IPS-20b (cell line): Measurements from ENCODE around the gene RASSF5.
"Not testable (repeated sequence)": the region's sequence is repeated elsewhere in the genome, so short reads cannot be mapped to it uniquely, and the experiment has no call there.

ENCODE experiments used
- H3K27ac ChIP-seq: one replicate; pipeline ENCODE4 v1.5.1; 2013; ENCODE audit warnings: low read length
- H3K27me3 ChIP-seq: 2 replicates; pipeline ENCODE4 v1.6.1; 2013; ENCODE audit warnings: mild to moderate bottlenecking, low read length, inconsistent platforms; ENCODE audit not compliant: insufficient read depth
- H3K36me3 ChIP-seq: 2 replicates; pipeline ENCODE4 v1.6.1; 2013; ENCODE audit warnings: low read depth, mild to moderate bottlenecking, inconsistent platforms, low read length, moderate library complexity; ENCODE audit not compliant: insufficient read depth
- H3K4me1 ChIP-seq: 2 replicates; pipeline ENCODE4 v1.6.1; 2013; ENCODE audit warnings: mild to moderate bottlenecking, control low read depth, inconsistent platforms, low read length, moderate library complexity; ENCODE audit not compliant: insufficient read depth
- H3K4me3 ChIP-seq: 2 replicates; pipeline ENCODE4 v1.5.1; 2013; ENCODE audit warnings: mild to moderate bottlenecking, low read length, inconsistent platforms
- H3K9ac ChIP-seq: 2 replicates; pipeline ENCODE4 v1.6.1; 2013; ENCODE audit warnings: low read depth, mild to moderate bottlenecking, inconsistent platforms, low read length, moderate library complexity
- H3K9me3 ChIP-seq: 2 replicates; pipeline ENCODE4 v1.6.1; 2013; ENCODE audit warnings: mild to moderate bottlenecking, low read depth, low read length, inconsistent platforms; ENCODE audit not compliant: insufficient read depth

The RASSF5 gene

GRCh38 chr1:206477581-206478380 lies 29.6 kb upstream of the RASSF5 start:
- peaks cover 14% of the 10 kb centered on the region; the same call in 1 of the 2 replicates for H3K36me3 ChIP-seq

GRCh38 chr1:206478746-206479145 lies 28.6 kb upstream of the RASSF5 start:
- H3K36me3 ChIP-seq, result peaks cover 14% of the 10 kb centered on the region; the same call in 1 of the 2 replicates
- H3K4me3 ChIP-seq, result no peak overlapping the region
- H3K27me3 ChIP-seq, result no peaks in the 10 kb centered on the region
- H3K9ac ChIP-seq, result no peak overlapping the region
- no peak overlapping the region for H3K27ac ChIP-seq
- no peaks in the 10 kb centered on the region for H3K4me1 ChIP-seq
- no peaks in the 10 kb centered on the region for H3K9me3 ChIP-seq

More at GRCh38 chr1:206477581-206478380, 29.6 kb upstream of the RASSF5 start:
- Histone ChIP-seq H3K27me3 (no peaks in the 10 kb centered on the region), H3K9me3 (no peaks in the 10 kb centered on the region), H3K27ac (no peak overlapping the region), H3K9ac (no peak overlapping the region), H3K4me3 (no peak overlapping the region), H3K4me1 (peaks cover 1% of the 10 kb centered on the region; the same call in 1 of the 2 replicates)

- H3K27me3 ChIP-seq, result no peaks in the 10 kb centered on the region
- no peaks in the 10 kb centered on the region for H3K4me1 ChIP-seq
- no peaks in the 10 kb centered on the region for H3K9me3 ChIP-seq
- no peak overlapping the region for H3K4me3 ChIP-seq
- H3K9ac ChIP-seq, result no peak overlapping the region
- peaks cover 12% of the 10 kb centered on the region; the same call in 1 of the 2 replicates for H3K36me3 ChIP-seq
- H3K27ac ChIP-seq, result no peak overlapping the region
Observed at GRCh38 chr1:206479183-206480125, 27.9 kb upstream of the RASSF5 start.

- Histone ChIP-seq H3K36me3 (peaks cover 8% of the 10 kb centered on the region; the same call in 1 of the 2 replicates), H3K27me3 (no peaks in the 10 kb centered on the region), H3K4me1 (no peaks in the 10 kb centered on the region), H3K9ac (no peak overlapping the region), H3K9me3 (no peaks in the 10 kb centered on the region), H3K4me3 (no peak overlapping the region), H3K27ac (no peak overlapping the region)
Observed at GRCh38 chr1:206480211-206480610, 27.1 kb upstream of the RASSF5 start.

- H3K9me3 ChIP-seq, result no peaks in the 10 kb centered on the region
- H3K4me1 ChIP-seq, result no peaks in the 10 kb centered on the region
- no peak overlapping the region for H3K4me3 ChIP-seq
- H3K36me3 ChIP-seq, result peaks cover 5% of the 10 kb centered on the region; the same call in 1 of the 2 replicates
- no peaks in the 10 kb centered on the region for H3K27me3 ChIP-seq
- no peak overlapping the region for H3K27ac ChIP-seq
- no peak overlapping the region for H3K9ac ChIP-seq
Observed at GRCh38 chr1:206482611-206483010, 24.7 kb upstream of the RASSF5 start.

GRCh38 chr1:206483864-206484263 lies 23.5 kb upstream of the RASSF5 start:
- not testable (repeated sequence) for H3K27ac ChIP-seq, H3K9me3 ChIP-seq, H3K27me3 ChIP-seq, H3K36me3 ChIP-seq, H3K4me1 ChIP-seq, H3K9ac ChIP-seq, H3K4me3 ChIP-seq

- H3K9ac ChIP-seq, result no peak overlapping the region
- H3K4me3 ChIP-seq, result no peak overlapping the region
- H3K27me3 ChIP-seq, result no peaks in the 10 kb centered on the region
- H3K9me3 ChIP-seq, result no peaks in the 10 kb centered on the region
- H3K4me1 ChIP-seq, result no peaks in the 10 kb centered on the region
- no peak overlapping the region for H3K27ac ChIP-seq
- 0 out of 2 replicates have a peak, but pooled peaks cover 5% of the 10 kb centered on the region for H3K36me3 ChIP-seq
Observed at GRCh38 chr1:206484901-206485300, 22.4 kb upstream of the RASSF5 start.

GRCh38 chr1:206486995-206487788 lies 20.1 kb upstream of the RASSF5 start:
- H3K9ac ChIP-seq, result no peak overlapping the region
- H3K9me3 ChIP-seq, result no peaks in the 10 kb centered on the region
- H3K4me1 ChIP-seq, result no peaks in the 10 kb centered on the region
- H3K27me3 ChIP-seq, result no peaks in the 10 kb centered on the region
- no peak overlapping the region for H3K4me3 ChIP-seq
- no peak overlapping the region for H3K27ac ChIP-seq
- peaks cover 7% of the 10 kb centered on the region for H3K36me3 ChIP-seq

GRCh38 chr1:206487970-206488369 lies 19.4 kb upstream of the RASSF5 start:
- Histone ChIP-seq H3K36me3 (peaks cover 6% of the 10 kb centered on the region), H3K9ac (no peak overlapping the region), H3K4me1 (no peaks in the 10 kb centered on the region), H3K27me3 (no peaks in the 10 kb centered on the region), H3K9me3 (no peaks in the 10 kb centered on the region), H3K4me3 (no peak overlapping the region), H3K27ac (no peak overlapping the region)

- Histone ChIP-seq H3K27ac (no peak overlapping the region), H3K27me3 (no peaks in the 10 kb centered on the region), H3K9ac (no peak overlapping the region), H3K4me1 (no peaks in the 10 kb centered on the region), H3K9me3 (no peaks in the 10 kb centered on the region), H3K36me3 (peaks cover 6% of the 10 kb centered on the region), H3K4me3 (no peak overlapping the region)
Observed at GRCh38 chr1:206488466-206488865, 18.9 kb upstream of the RASSF5 start.
